Kidney (tissue), 14 donors: ENCODE results near the gene IL1F10. TPM values are rescaled to one million over a fixed set of nuclear protein-coding genes. Genes with fewer than 3 reads are reported as not detected.

Experiments used
- DNase-seq, 5 donors: peaks; one replicate each; pipeline ENCODE4 v3.0.0-alpha.2; 2013 to 2020
- FAIRE-seq: peaks from 2 replicates; lab custom pipeline; 2012; peaks lifted over from hg19 to GRCh38; lab: Jason Lieb, UNC
- H3K27ac ChIP-seq, 2 donors: one replicate each; pipeline ENCODE4 v1.7.0; 2013; ENCODE audit warnings: low read depth in 2 of 2, low read length in 2 of 2, inconsistent platforms in 1 of 2
- H3K27me3 ChIP-seq: one replicate; pipeline ENCODE4 v1.7.1; 2013; ENCODE audit warnings: low read length, inconsistent platforms; ENCODE audit not compliant: control insufficient read depth, insufficient read depth
- H3K36me3 ChIP-seq, 3 donors: one replicate each; pipeline versions ENCODE4 v1.7.0 to v1.7.1; 2013; ENCODE audit warnings: low read length in 3 of 3, control low read depth in 1 of 3, inconsistent platforms in 1 of 3; ENCODE audit not compliant: insufficient read depth in 3 of 3, control insufficient read depth in 2 of 3
- H3K4me1 ChIP-seq, 3 donors: one replicate each; pipeline versions ENCODE4 v1.7.0 to v1.7.1; 2013; ENCODE audit warnings: low read length in 3 of 3, inconsistent platforms in 1 of 3, low read depth in 1 of 3; ENCODE audit not compliant: control insufficient read depth in 2 of 3, insufficient read depth in 2 of 3
- H3K4me3 ChIP-seq, 3 donors: one replicate each; pipeline versions ENCODE4 v1.7.0 to v1.8.1; 2013; ENCODE audit warnings: low read length in 3 of 3, control low read depth in 1 of 3, inconsistent platforms in 1 of 3
- H3K9ac ChIP-seq, 3 donors: one replicate each; pipeline versions ENCODE4 v1.7.0 to v1.7.1; 2013; ENCODE audit warnings: low read length in 3 of 3, control low read depth in 1 of 3, inconsistent platforms in 1 of 3
- H3K9me3 ChIP-seq, 3 donors: one replicate each; pipeline versions ENCODE4 v1.7.0 to v1.7.1; 2013; ENCODE audit warnings: low read length in 3 of 3, control low read depth in 1 of 3, inconsistent platforms in 1 of 3; ENCODE audit not compliant: control insufficient read depth in 2 of 3, insufficient read depth in 1 of 3
- intact Hi-C: fragments of 100-400 bp; cut with DNase I; formaldehyde crosslinking; loops from one replicate; pipeline ENCODE4 v1.11.1; 2022
- polyA plus RNA-seq: library from polyadenylated mRNA; stranded (reverse); fragments of 350-450 nt; fragmentation: Illumina TruSeq; extraction: RNeasy Lipid Tissue Mini Kit (QIAGEN cat#74804); gene quantifications from one replicate; pipeline ENCODE4 v1.2.3, GENCODE V29; 2014; ENCODE audit warnings: low read depth, low replicate concordance; ENCODE audit not compliant: insufficient read depth
- total RNA-seq: library from RNA; stranded (reverse); fragmentation: NEBNext Ultra II Directional; extraction: Animal tissue kit (Norgen Biotek cat#: 25700); gene quantifications from one replicate; pipeline ENCODE4 v1.2.1, GENCODE V29; 2021
- TF ChIP-seq, protein P1 (sequence below): IDR thresholded peaks from 3 replicates; pipeline ENCODE4 v1.5.1; 2012; ENCODE audit warnings: mild to moderate bottlenecking, moderate library complexity, borderline replicate concordance; ENCODE audit not compliant: insufficient read depth; ENCODE audit errors: extremely low read depth
- donor health status: control.
- donor health status: control.
- donor health status: control.
- donor health status: control.
- donor health status: control.
- donor health status: DM: yes; HTN: yes; CAD: no.
- donor health status: Normal renal cell carcinoma (clear cell type).

IL1F10 gene
- total and polyA plus RNA-seq, 2 donors from 2014 or later, result not detected

DNA sequence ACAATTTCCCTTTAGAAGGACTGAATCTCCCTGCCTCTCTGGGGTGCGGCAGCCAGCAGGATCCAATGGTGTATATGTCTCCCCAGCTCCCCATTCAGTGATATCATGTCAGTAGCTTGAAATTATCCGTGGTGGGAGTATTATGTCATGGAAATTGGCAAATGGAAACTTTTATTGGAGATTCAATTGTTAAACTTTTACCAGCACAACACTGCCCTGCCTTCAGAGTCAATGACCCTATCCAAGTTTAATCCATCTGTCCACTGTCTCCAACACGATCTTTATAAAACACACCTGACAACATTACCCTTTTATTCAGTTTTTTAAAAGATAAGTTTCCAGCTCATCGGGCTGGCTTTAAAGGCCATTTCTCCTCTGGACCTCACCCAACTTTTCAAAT lies 54.6 kb downstream of the IL1F10 start:
- no peaks in the 10 kb centered on the region for H3K4me1 ChIP-seq
- H3K27me3 ChIP-seq, result no peaks in the 10 kb centered on the region
- FAIRE-seq (no peak), DNase-seq (no peak)
- H3K27ac ChIP-seq, result no peak overlapping the region
- no peak overlapping the region for H3K4me3 ChIP-seq
- intact Hi-C loops, result no loop called here
- H3K36me3 ChIP-seq, result no peaks in the 10 kb centered on the region
- TF ChIP-seq, protein P1, sequence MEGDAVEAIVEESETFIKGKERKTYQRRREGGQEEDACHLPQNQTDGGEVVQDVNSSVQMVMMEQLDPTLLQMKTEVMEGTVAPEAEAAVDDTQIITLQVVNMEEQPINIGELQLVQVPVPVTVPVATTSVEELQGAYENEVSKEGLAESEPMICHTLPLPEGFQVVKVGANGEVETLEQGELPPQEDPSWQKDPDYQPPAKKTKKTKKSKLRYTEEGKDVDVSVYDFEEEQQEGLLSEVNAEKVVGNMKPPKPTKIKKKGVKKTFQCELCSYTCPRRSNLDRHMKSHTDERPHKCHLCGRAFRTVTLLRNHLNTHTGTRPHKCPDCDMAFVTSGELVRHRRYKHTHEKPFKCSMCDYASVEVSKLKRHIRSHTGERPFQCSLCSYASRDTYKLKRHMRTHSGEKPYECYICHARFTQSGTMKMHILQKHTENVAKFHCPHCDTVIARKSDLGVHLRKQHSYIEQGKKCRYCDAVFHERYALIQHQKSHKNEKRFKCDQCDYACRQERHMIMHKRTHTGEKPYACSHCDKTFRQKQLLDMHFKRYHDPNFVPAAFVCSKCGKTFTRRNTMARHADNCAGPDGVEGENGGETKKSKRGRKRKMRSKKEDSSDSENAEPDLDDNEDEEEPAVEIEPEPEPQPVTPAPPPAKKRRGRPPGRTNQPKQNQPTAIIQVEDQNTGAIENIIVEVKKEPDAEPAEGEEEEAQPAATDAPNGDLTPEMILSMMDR, result no peak
- no peaks in the 10 kb centered on the region for H3K9me3 ChIP-seq
- H3K9ac ChIP-seq, result no peak overlapping the region

DNA sequence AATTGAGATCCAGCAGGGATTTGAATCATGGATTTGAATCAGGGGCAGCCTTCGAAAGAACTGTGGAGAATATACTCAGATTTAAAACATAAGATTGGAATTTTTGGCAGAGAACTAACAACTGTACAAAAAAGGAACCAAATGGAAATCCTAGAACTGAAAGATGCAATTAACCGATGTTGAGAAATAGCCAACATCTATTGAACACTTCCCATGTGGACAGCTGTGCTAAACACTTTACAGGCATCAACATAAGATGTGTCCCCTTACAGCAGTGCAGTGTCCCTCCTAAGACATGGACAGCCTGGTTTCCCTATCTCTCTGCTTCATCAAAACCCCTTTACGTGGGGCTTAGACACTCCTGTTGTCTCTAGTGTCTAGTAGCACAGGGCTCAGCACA lies 56.0 kb downstream of the IL1F10 start:
- FAIRE-seq, result no peak
- no peak overlapping the region for H3K9ac ChIP-seq
- intact Hi-C loops, result no loop called here
- H3K27me3 ChIP-seq, result no peaks in the 10 kb centered on the region
- no peaks in the 10 kb centered on the region for H3K4me1 ChIP-seq
- DNase-seq, result no peak
- TF ChIP-seq, protein P1, result no peak
- H3K27ac ChIP-seq, result no peak overlapping the region
- H3K36me3 ChIP-seq, result no peaks in the 10 kb centered on the region
- H3K9me3 ChIP-seq, result no peaks in the 10 kb centered on the region
- H3K4me3 ChIP-seq, result no peak overlapping the region

DNA sequence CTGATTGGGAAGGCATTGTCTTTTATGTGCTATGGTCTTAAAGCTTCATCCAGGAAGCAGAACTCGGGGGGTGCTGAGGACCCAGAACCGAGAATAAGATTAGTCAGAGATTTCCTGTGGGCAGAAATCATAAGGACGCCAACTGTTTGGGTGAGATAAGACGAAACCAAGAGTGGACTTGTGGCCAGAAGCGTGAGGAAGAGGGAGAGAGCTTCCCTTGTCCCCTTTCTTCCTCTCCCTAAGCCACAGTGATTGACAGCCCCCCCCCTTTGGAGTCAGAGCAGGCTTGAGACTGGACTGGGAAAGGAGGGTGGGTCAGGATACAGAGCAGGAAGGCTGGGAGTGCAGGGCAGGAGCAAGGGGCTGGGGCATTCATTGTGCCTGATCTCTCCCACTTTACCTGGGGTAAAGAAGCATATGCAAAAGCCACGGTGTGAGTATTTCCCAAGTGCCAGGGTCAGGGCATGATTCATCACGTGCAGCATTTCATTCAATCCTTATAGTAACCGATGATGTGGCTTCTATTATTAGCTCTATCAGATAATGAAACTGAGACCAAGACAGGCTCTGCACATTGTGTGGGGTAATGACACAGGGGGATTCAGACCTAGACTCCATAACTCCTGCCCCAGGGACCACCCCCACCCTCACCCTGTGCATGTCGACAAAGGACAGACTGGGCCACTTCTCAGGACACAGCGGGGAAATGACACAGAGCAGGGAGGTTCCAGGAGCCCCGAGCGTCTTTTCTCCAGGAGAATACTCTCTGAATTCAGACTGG lies 56.6 kb downstream of the IL1F10 start:
- H3K4me1 ChIP-seq, result no peaks in the 10 kb centered on the region
- no peak overlapping the region for H3K9ac ChIP-seq
- DNase-seq (no peak), FAIRE-seq (no peak)
- no peaks in the 10 kb centered on the region for H3K36me3 ChIP-seq
- TF ChIP-seq, protein P1, result no peak
- H3K27ac ChIP-seq, result no peak overlapping the region
- no peaks in the 10 kb centered on the region for H3K27me3 ChIP-seq
- no peak overlapping the region for H3K4me3 ChIP-seq
- no peaks in the 10 kb centered on the region for H3K9me3 ChIP-seq
- intact Hi-C loops, result no loop called here

Other genes starting within 250 kb of the IL1F10 start
- 2.9 TPM for gene IL1B, start 231.2 kb upstream of the IL1F10 start, total RNA-seq
- 0.56 TPM for gene IL1B, start 231.2 kb upstream of the IL1F10 start, polyA plus RNA-seq
- gene IL37, start 156.8 kb upstream of the IL1F10 start, total RNA-seq, result not detected
- not detected for gene IL37, start 156.8 kb upstream of the IL1F10 start, polyA plus RNA-seq
- gene IL36G, start 90.0 kb upstream of the IL1F10 start, total RNA-seq, result not detected
- 1.7 TPM for gene IL36G, start 90.0 kb upstream of the IL1F10 start, polyA plus RNA-seq
- gene IL36A, start 62.5 kb upstream of the IL1F10 start, total RNA-seq, result not detected
- gene IL36A, start 62.5 kb upstream of the IL1F10 start, polyA plus RNA-seq, result not detected
- not detected for gene IL36B, start 15.1 kb upstream of the IL1F10 start, total RNA-seq
- gene IL36B, start 15.1 kb upstream of the IL1F10 start, polyA plus RNA-seq, result not detected
- gene IL36RN, start 8.8 kb upstream of the IL1F10 start, total RNA-seq, result not detected
- not detected for gene IL36RN, start 8.8 kb upstream of the IL1F10 start, polyA plus RNA-seq
- 2.1 TPM for gene IL1RN, start 59.6 kb downstream of the IL1F10 start, total RNA-seq
- gene IL1RN, start 59.6 kb downstream of the IL1F10 start, polyA plus RNA-seq, result 1.3 TPM
- 42.0 TPM for gene PSD4, start 106.0 kb downstream of the IL1F10 start, total RNA-seq
- 16.2 TPM for gene PSD4, start 106.0 kb downstream of the IL1F10 start, polyA plus RNA-seq
- gene PAX8, start 211.0 kb downstream of the IL1F10 start, total RNA-seq, result 607 TPM
- gene PAX8, start 211.0 kb downstream of the IL1F10 start, polyA plus RNA-seq, result 199 TPM